IMR-90 (cell line): ENCODE measurements around the gene CCNYL1. TPM values are rescaled to one million over a fixed set of nuclear protein-coding genes. Genes with fewer than 3 reads are reported as not detected.

Experiments
- ATAC-seq: fragments of 200-7000 bp; cut with Tn5 transposase; 2 replicates; pipeline ENCODE4 v1.9.1; 2020; ENCODE audit warnings: low read depth, mild to moderate bottlenecking, moderate library complexity
- BruUV-seq: library from RNA; stranded (reverse); fragments of 400-500 nt; replicated peaks from 2 replicates; lab custom pipeline; 2021; lab: Mats Ljungman, UMichigan
- CTCF ChIA-PET: fragments of 300-600 bp; formaldehyde crosslinking; extraction: SDS; loops from one replicate; lab custom pipeline; 2021; ENCODE audit warnings: antibody characterized with exemption; lab: Yijun Ruan, JAX
- POLR2A ChIA-PET: fragments of 300-600 bp; sonication (Branson Sonifier 250); formaldehyde crosslinking; loops from one replicate; lab custom pipeline; 2022; ENCODE audit warnings: antibody characterized with exemption; ENCODE audit not compliant: unreplicated experiment; lab: Charles Lee
- DNase-seq: peaks from one replicate; pipeline ENCODE4 v3.0.0; 2013
- H2AFZ ChIP-seq: replicated peaks from 2 replicates; pipeline ENCODE3; 2013; ENCODE audit warnings: low read length, mild to moderate bottlenecking; ENCODE audit not compliant: poor library complexity
- H2AK5ac ChIP-seq: 2 replicates; pipeline ENCODE4 v1.6.1; 2013; ENCODE audit warnings: low read depth, low read length, inconsistent platforms
- H2AK9ac ChIP-seq: replicated peaks from 2 replicates; pipeline ENCODE3; 2013; ENCODE audit warnings: mild to moderate bottlenecking, low read depth, low read length, moderate library complexity; ENCODE audit not compliant: poor library complexity
- H2BK120ac ChIP-seq: 2 replicates; pipeline ENCODE4 v1.6.1; 2013; ENCODE audit warnings: low read depth, low read length, inconsistent platforms
- H2BK15ac ChIP-seq: 3 replicates; pipeline ENCODE4 v1.6.1; 2013; ENCODE audit warnings: low read depth, low read length, inconsistent platforms
- H2BK20ac ChIP-seq: 2 replicates; pipeline ENCODE4 v1.6.1; 2013; ENCODE audit warnings: low read depth, mild to moderate bottlenecking, inconsistent platforms, low read length, moderate library complexity
- H2BK5ac ChIP-seq: 2 replicates; pipeline ENCODE4 v1.6.1; 2013; ENCODE audit warnings: mild to moderate bottlenecking, low read depth, low read length, inconsistent platforms; ENCODE audit not compliant: poor library complexity, severe bottlenecking
- H3K14ac ChIP-seq: replicated peaks from 2 replicates; pipeline ENCODE4 v1.6.1; 2013; ENCODE audit warnings: low read depth, low read length, inconsistent platforms
- H3K18ac ChIP-seq: 2 replicates; pipeline ENCODE4 v1.6.1; 2013; ENCODE audit warnings: low read depth, low read length, control low read depth
- H3K23ac ChIP-seq: 2 replicates; pipeline ENCODE4 v1.6.1; 2013; ENCODE audit warnings: low read depth, low read length, inconsistent platforms
- H3K27ac ChIP-seq: 2 replicates; pipeline ENCODE4 v1.5.1; 2013; ENCODE audit warnings: mild to moderate bottlenecking, control low read depth, low read length; ENCODE audit not compliant: insufficient read depth
- H3K27me3 ChIP-seq: 2 replicates; pipeline ENCODE4 v1.6.1; 2013; ENCODE audit warnings: low read length; ENCODE audit not compliant: control insufficient read depth, insufficient read depth
- H3K36me3 ChIP-seq: 2 replicates; pipeline ENCODE4 v1.6.1; 2013; ENCODE audit warnings: low read length, mixed read lengths; ENCODE audit not compliant: control insufficient read depth, insufficient read depth
- H3K4ac ChIP-seq: 2 replicates; pipeline ENCODE4 v1.6.1; 2013; ENCODE audit warnings: low read depth, low read length, inconsistent platforms
- H3K4me1 ChIP-seq: 2 replicates; pipeline ENCODE4 v1.6.1; 2013; ENCODE audit warnings: low read length, mixed read lengths; ENCODE audit not compliant: control insufficient read depth, insufficient read depth
- H3K4me2 ChIP-seq: 2 replicates; pipeline ENCODE4 v1.6.1; 2013; ENCODE audit warnings: low read depth, mild to moderate bottlenecking, control low read depth, low read length, moderate library complexity
- H3K4me3 ChIP-seq: 2 replicates; pipeline ENCODE4 v1.5.1; 2013; ENCODE audit warnings: low read depth, mild to moderate bottlenecking, control low read depth, low read length, moderate library complexity; ENCODE audit not compliant: insufficient read depth
- H3K56ac ChIP-seq: 2 replicates; pipeline ENCODE4 v1.6.1; 2013; ENCODE audit warnings: low read length, inconsistent platforms; ENCODE audit not compliant: insufficient read depth; ENCODE audit errors: extremely low read depth
- H3K79me1 ChIP-seq, 2 experiments: 2 replicates each; pipeline ENCODE4 v1.6.1; 2013; ENCODE audit warnings: low read length in 2 of 2, inconsistent platforms in 1 of 2, low read depth in 1 of 2
- H3K9ac ChIP-seq: 2 replicates; pipeline ENCODE4 v1.6.1; 2013; ENCODE audit warnings: low read depth, low read length, control low read depth
- H3K9me1 ChIP-seq: 2 replicates; pipeline ENCODE4 v1.6.1; 2013; ENCODE audit warnings: low read length, inconsistent platforms; ENCODE audit not compliant: insufficient read depth
- H3K9me3 ChIP-seq: 2 replicates; pipeline ENCODE4 v1.6.1; 2013; ENCODE audit warnings: low read length; ENCODE audit not compliant: control insufficient read depth, insufficient read depth
- H4K20me1 ChIP-seq: 2 replicates; pipeline ENCODE4 v1.6.1; 2013; ENCODE audit warnings: low read length, inconsistent platforms; ENCODE audit not compliant: insufficient read depth
- H4K5ac ChIP-seq: 2 replicates; pipeline ENCODE4 v1.6.1; 2013; ENCODE audit warnings: mild to moderate bottlenecking, low read depth, low read length, control low read depth
- H4K8ac ChIP-seq, 2 experiments: 2 replicates each; pipeline ENCODE4 v1.6.1; 2013; ENCODE audit warnings: low read depth in 2 of 2, low read length in 2 of 2, control low read depth in 1 of 2, inconsistent platforms in 1 of 2
- H4K91ac ChIP-seq: 2 replicates; pipeline ENCODE4 v1.6.1; 2013; ENCODE audit warnings: low read depth, low read length, inconsistent platforms; ENCODE audit not compliant: insufficient read depth
- CHD1 ChIP-seq: IDR thresholded peaks from 2 replicates; pipeline ENCODE4 v1.6.1; 2012; ENCODE audit warnings: low read depth, low read length, improper control_type of control experiment
- FOS ChIP-seq: fragments of 150-350 bp; IDR thresholded peaks from 2 replicates; pipeline ENCODE4 v1.6.1; 2016; ENCODE audit warnings: low read depth, low read length
- MAFK ChIP-seq: IDR thresholded peaks from 2 replicates; pipeline ENCODE4 v1.6.1; 2012; ENCODE audit warnings: low read depth, low read length, improper control_type of control experiment
- MAZ ChIP-seq: IDR thresholded peaks from 2 replicates; pipeline ENCODE4 v1.6.1; 2012; ENCODE audit warnings: low read depth, mild to moderate bottlenecking, low read length, improper control_type of control experiment, moderate library complexity, borderline replicate concordance
- NFE2L2 ChIP-seq: fragments of 150-350 bp; IDR thresholded peaks from 2 replicates; pipeline ENCODE4 v1.6.1; 2016; ENCODE audit warnings: low read depth, mild to moderate bottlenecking, low read length
- RAD21 ChIP-seq: IDR thresholded peaks from 2 replicates; pipeline ENCODE4 v1.6.1; 2012; ENCODE audit warnings: low read length, improper control_type of control experiment
- RCOR1 ChIP-seq: IDR thresholded peaks from 2 replicates; pipeline ENCODE4 v1.6.1; 2012; ENCODE audit warnings: mild to moderate bottlenecking, low read length, improper control_type of control experiment; ENCODE audit not compliant: insufficient replicate concordance
- RFX5 ChIP-seq: IDR thresholded peaks from 2 replicates; pipeline ENCODE4 v1.8.0; 2012; ENCODE audit warnings: low read depth, mild to moderate bottlenecking, low read length, moderate library complexity
- SMC3 ChIP-seq: fragments of 150-350 bp; IDR thresholded peaks from 2 replicates; pipeline ENCODE4 v1.6.1; 2016; ENCODE audit warnings: low read depth, mild to moderate bottlenecking, antibody characterized with exemption, low read length, moderate library complexity
- WGBS, 2 experiments: methylation state at CpG; one replicate each; pipeline versions ENCODE4 v1.1.5 to v1.1.7; 2013; ENCODE audit warnings: missing lambda C conversion rate in 2 of 2; ENCODE audit not compliant: insufficient read length in 1 of 2; ENCODE audit errors: extremely low coverage in 2 of 2; 5-methylcytosine and 5-hydroxymethylcytosine counted together
- dilution Hi-C: fragments of 300-500 bp; cut with HindIII; formaldehyde crosslinking; loops from one replicate; pipeline ENCODE4 v1.14.3; 2018; ENCODE audit warnings: low sequenced_read_pairs; ENCODE audit not compliant: unreplicated experiment
- in situ Hi-C: fragments of 300-500 bp; cut with MboI; formaldehyde crosslinking; loops from 3 replicates; pipeline ENCODE4 v1.14.3; 2019; ENCODE audit warnings: low sequenced_read_pairs, inconsistent platforms, mixed read lengths
- intact Hi-C: fragments of 100-400 bp; cut with micrococcal nuclease; formaldehyde crosslinking; loops from 2 replicates; pipeline ENCODE4 v1.10.0; 2022
- polyA plus RNA-seq, 3 experiments: library from polyadenylated mRNA; depleted of rRNA; stranded (reverse); fragments of >200 nt; gene quantifications; 2 replicates each; pipeline ENCODE4 v1.2.3, GENCODE V29; 2012; ENCODE audit warnings: low replicate concordance in 1 of 3
- total RNA-seq: library from RNA; depleted of rRNA; stranded (reverse); fragments of >200 nt; gene quantifications from 2 replicates; pipeline ENCODE4 v1.2.3, GENCODE V29; 2012
- TF ChIP-seq, protein P1 (sequence below): conservative IDR thresholded peaks from 2 replicates; pipeline ENCODE4 v1.5.1; 2012; ENCODE audit warnings: mild to moderate bottlenecking, low read depth, low read length, improper control_type of control experiment

The CCNYL1 gene
- total and polyA plus RNA-seq, 2 of the 4 experiments (the other 2 are of a cell fraction), result 5.4 to 7.3 TPM

GRCh38 chr2:207768866-207769596 is 57.6 kb downstream of the CCNYL1 start:
- Histone ChIP-seq H4K91ac (no peak overlapping the region), H3K9ac (peak overlapping the region; percentile 26; the same call in 1 of the 2 replicates), H2BK15ac (no peak overlapping the region; the same call in 2 of the 3 replicates), H3K4ac (no peak overlapping the region; the same call in 1 of the 2 replicates), H3K4me2 (peak overlapping the region; percentile 92), H3K23ac (peak overlapping the region; percentile 75; the same call in 1 of the 2 replicates), H2AK5ac (no peak overlapping the region), H3K27ac (no peak overlapping the region; the same call in 1 of the 2 replicates), H3K18ac (no peak overlapping the region), H2AK9ac (peak overlapping the region; percentile 60), H4K8ac (no peak overlapping the region), H4K20me1 (no peaks in the 10 kb centered on the region; the same call in 1 of the 2 replicates), H3K9me3 (no peaks in the 10 kb centered on the region), H2BK120ac (no peak overlapping the region), H3K14ac (no peak overlapping the region), H3K27me3 (peaks cover 1% of the 10 kb centered on the region; the same call in 1 of the 2 replicates), H4K5ac (no peak overlapping the region), H2AFZ (peak overlapping the region; percentile 94), H3K36me3 (no peaks in the 10 kb centered on the region), H3K9me1 (no peaks in the 10 kb centered on the region; the same call in 1 of the 2 replicates), H3K56ac (no peak overlapping the region), H3K4me1 (peaks cover 7% of the 10 kb centered on the region; the same call in 1 of the 2 replicates), H2BK20ac (no peak overlapping the region), H3K4me3 (peak overlapping the region; percentile 77), H3K79me1 (no peaks in the 10 kb centered on the region), H2BK5ac (no peak overlapping the region)
- in situ Hi-C loops (no loop called here), dilution Hi-C loops (no loop called here), intact Hi-C loops (loop anchor here (1.0 to 2.0 kb wide), 3 partner anchors 204 to 296 kb away; no protein-coding TSS in a partner anchor)
- POLR2A ChIA-PET, result no interaction called here
- ATAC-seq (peak; percentile 5; the same call in 1 of the 2 replicates), DNase-seq (no peak)
- no peak for TF ChIP-seq RAD21
- TF ChIP-seq, protein P1, sequence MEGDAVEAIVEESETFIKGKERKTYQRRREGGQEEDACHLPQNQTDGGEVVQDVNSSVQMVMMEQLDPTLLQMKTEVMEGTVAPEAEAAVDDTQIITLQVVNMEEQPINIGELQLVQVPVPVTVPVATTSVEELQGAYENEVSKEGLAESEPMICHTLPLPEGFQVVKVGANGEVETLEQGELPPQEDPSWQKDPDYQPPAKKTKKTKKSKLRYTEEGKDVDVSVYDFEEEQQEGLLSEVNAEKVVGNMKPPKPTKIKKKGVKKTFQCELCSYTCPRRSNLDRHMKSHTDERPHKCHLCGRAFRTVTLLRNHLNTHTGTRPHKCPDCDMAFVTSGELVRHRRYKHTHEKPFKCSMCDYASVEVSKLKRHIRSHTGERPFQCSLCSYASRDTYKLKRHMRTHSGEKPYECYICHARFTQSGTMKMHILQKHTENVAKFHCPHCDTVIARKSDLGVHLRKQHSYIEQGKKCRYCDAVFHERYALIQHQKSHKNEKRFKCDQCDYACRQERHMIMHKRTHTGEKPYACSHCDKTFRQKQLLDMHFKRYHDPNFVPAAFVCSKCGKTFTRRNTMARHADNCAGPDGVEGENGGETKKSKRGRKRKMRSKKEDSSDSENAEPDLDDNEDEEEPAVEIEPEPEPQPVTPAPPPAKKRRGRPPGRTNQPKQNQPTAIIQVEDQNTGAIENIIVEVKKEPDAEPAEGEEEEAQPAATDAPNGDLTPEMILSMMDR, result no peak
- no peak for TF ChIP-seq MAFK
- TF ChIP-seq MAZ, result no peak
- no peak for TF ChIP-seq FOS
- TF ChIP-seq NFE2L2, result no peak
- no peak for TF ChIP-seq RFX5
- TF ChIP-seq CHD1, result no peak
- TF ChIP-seq RCOR1, result no peak
- TF ChIP-seq SMC3, result no peak
- CTCF ChIA-PET, result interaction anchor here (0.7 to 1.5 kb wide), 4 partner anchors 8 to 272 kb away, joined by 3 to 6 read pairs (median 4); no protein-coding TSS in a partner anchor
- no TSS peak for BruUV-seq
- WGBS, 2 experiments, result no CpG with 5 or more reads among the region's 52 CpGs
